ENCODE measurements around the gene CRYGN.

GRCh38 chr7:151447901-151448260 is 7.9 kb upstream of the CRYGN start:
- TF ChIP-seq CTCF (IDR thresholded peaks at IDR 0.05), result no peak
- TF ChIP-seq EP300 (IDR thresholded peaks at IDR 0.05), result no peak

All from stomach (tissue), 4 donors.